Stimulated activated CD4-positive, alpha-beta T cell treated with anti-CD3 and anti-CD28 coated beads, Interleukin-4, amount 100 ng/mL, for 1 hour (primary cell): ENCODE results near the gene ORC6.
"Not testable (repeated sequence)": the region's sequence is repeated elsewhere in the genome, so short reads cannot be mapped to it uniquely, and the experiment has no call there.

Experiments
- DNase-seq: peaks from one replicate; pipeline ENCODE4 v3.0.0-alpha.2; 2020

The ORC6 gene, protein sequence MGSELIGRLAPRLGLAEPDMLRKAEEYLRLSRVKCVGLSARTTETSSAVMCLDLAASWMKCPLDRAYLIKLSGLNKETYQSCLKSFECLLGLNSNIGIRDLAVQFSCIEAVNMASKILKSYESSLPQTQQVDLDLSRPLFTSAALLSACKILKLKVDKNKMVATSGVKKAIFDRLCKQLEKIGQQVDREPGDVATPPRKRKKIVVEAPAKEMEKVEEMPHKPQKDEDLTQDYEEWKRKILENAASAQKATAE

DNA sequence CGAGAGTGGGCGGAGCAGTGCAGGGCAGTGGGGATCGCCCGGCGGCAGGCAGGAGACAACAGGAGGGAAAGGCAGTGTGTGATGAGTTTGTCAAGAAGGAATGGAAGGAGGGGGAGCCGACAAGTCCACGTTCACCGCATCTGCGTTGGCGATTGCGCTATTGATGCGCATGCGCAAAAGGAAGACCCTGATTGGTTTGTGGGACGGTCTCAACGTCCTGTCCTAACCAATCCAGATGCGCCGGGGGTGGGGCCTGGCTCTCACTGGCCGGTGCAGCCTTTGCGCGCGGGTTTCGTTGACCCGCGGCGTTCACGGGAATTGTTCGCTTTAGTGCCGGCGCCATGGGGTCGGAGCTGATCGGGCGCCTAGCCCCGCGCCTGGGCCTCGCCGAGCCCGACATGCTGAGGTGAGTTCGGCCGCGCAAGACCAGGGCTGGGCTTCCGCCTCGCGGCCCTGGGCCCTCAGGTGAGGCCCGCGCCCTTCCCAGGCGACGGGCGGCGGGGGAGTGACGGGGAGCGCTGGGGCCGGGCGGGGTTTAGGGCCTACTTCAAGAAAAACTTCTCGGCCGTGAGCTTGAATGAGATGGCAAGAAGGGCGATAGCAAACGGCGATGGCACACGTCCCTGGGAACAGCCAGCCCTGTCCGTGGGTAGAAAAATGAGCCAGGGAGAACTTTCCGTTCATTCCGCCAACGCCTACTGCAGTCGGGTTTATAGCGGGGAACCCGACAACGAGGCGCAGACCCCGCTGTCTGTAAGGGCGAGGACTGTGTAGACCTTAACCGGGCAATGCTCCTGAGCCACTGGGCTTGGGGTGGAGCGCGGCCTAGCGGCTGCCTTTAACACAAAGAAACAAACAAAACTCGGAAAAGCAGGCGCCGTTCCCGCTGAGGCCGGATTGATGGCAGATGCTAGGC, at the start of gene ORC6:
ORC6 (plus strand) TSS at position 295 of the 916 bp plus-strand sequence; CDS start at position 342, 47 bp downstream.
- DNase-seq = peak; percentile 98

DNA sequence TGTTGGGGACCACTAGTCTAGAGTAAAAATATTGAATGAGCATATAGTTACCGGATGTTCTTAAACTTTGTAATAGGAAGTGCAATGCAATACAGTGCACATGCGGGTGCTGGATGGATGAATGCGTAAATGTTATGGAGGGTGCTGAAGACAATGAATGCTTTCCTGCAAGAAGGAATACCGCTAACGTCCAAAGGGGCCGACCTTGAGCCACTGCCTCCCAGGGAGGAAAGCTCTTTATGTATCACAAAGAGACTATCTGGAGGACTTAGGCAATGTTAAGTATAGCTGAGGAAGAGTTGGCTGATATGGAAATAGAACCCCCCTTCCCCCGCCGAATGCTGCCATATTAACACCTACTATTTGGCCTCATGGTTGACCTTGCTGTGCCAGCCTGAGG, 40.8 kb upstream of the ORC6 start:
- DNase-seq = no peak

DNA sequence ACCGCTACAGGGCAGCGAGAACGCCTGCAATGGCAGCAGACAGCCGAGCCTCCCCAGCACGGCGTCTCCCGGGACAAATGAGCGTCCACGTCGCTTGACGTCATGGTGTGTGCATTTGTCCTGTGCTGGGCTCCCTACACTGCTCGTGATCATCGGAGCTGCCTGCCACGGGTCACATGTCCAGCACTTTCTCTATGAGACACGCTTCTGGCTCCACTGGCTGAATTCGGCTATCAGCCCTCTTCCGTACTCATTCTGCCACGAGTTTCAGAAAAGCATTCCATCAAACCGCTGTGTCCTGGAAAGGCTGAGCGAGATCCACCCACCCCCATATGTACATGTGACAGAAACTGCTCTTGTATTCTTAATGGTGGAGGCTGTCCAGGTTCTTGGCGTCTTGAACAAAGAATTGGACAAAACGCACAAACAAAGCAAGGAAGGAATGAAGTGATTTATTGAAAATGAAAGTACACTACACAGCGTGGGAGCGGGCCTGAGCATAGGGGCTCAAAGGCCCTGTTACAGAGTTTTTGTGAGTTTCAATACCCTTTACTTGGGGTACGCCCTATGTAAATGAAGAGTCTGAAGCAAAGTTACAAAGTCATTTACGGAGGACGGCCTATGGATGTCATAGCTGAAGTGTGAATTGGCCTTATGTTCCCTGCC, 39.7 kb upstream of the ORC6 start:
- DNase-seq = no peak

DNA sequence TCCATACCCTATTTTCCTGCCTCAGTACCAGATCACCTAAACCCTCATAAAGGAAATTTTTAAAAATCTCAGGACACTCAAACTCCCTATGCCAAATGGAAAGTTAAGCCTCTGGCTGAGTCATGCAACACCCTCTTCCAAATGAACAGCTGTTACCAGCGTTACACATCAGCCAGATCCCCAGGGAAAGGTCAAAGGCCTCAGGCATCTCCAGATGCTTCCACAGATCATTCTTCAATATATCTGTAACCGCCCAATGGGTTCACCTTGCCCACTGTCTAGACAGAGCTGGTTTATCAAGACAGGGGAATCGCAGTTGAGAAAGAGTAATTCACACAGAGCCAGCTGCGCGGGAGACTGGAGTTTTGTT, 39.2 kb upstream of the ORC6 start:
- no peak for DNase-seq

DNA sequence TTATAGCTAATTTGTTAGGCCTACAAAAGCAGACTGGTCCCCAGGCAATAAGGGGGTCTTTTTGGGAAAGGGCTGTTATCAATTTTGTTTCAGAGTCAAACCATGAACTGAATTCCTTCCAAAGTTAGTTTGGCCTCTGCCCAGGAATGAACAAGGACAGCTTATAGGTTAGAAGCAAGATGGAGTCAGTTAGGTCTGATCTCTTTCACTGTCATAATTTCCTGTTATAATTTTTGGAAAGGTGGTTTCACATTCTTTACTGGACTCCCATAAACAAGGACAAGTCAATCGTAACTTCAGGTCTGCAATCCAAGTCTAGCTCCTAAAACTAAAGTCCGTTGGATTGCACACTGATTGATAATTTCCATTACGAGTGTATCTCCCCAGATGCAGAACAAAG, 38.2 kb upstream of the ORC6 start:
- no peak for DNase-seq

DNA sequence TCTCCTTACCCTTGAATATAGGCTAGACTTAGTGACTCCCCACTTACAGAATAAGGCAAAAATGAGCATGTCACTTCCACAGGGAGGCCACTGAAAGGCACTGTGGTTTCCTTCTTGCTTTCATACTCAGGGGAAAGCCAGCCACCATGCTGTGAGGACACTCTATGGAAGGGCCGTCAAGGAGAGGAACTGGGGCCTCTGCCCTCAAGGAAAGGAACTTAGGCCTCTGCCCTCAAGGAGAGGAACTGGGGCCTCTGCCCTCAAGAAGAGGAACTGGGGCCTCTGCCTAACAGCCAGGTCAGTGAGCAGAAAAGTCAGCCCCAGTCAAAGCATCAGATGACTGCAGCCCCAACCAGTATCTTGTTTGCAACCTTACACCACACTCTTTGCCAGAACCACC, 30.5 kb upstream of the ORC6 start:
- DNase-seq = no peak

DNA sequence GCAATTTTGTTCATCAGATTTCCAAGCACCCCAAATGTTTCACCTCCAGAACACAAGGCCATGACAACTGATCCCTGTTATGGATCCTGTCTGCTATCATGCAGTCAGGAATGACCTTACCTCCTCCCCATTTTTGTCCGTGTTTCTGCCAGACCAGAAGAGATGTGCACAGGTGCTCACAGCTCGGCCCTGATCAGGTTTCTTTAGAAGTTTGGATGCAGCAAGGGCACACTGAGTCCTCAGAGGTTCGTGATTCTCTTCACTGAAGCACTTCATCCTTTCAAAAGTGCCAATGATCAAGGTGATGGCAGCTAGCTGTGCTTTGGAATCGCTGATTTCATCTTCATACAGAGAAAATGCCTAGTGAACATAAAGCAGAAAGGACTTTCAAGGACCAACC, 27.3 kb upstream of the ORC6 start:
- DNase-seq = no peak

DNA sequence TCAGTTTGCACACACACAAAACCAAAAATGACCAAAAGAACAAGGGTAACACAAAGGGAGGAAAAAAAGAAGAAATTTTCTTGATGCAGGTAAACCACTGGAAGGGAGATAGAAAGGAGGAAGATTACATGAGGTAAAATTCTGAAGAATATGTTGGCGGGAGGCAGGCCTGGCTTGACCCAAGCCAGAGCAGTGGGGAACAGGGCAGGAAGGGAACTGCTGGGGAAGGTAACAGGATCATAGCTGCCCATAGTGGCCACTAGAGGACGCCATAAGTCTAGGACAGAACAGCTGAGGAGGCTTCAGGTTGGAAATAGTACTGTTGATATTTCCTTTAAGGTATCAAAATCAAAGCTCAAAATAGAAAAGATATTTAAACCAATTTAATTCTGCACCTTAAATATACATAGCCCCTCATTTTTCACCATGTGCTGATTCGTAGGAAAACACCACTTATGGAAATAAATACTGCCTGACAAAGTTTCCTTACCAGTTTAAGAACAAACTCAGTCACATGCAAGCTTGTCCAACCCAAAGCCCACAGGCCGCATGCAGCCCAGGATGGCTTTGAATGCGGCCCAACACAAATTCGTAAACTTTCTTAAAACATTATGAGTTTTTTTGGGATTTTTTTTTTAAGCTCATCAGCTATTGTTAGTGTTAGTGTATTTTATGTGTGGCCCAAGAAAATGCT, 16.0 kb upstream of the ORC6 start:
- peak; percentile 23 for DNase-seq

DNA sequence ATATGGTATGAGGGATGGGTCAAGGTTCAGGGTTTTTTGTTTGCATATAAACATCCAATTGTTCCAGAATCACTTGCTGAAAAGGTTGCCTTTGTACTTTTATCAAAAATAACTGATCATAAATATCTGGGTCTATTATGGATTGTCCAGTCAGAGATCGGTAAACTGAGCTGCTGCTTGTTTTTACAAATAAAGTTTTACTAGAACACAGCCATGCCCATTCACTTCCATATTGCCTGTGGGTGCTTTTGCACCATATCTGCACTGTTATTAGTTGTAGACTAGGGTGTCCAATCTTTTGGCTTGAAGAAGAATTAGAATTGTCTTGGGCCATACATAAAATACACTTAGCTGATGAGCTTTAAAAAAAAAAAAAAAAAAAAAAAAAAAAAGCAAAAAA, 11.5 kb upstream of the ORC6 start:
- DNase-seq = not testable (repeated sequence)

DNA sequence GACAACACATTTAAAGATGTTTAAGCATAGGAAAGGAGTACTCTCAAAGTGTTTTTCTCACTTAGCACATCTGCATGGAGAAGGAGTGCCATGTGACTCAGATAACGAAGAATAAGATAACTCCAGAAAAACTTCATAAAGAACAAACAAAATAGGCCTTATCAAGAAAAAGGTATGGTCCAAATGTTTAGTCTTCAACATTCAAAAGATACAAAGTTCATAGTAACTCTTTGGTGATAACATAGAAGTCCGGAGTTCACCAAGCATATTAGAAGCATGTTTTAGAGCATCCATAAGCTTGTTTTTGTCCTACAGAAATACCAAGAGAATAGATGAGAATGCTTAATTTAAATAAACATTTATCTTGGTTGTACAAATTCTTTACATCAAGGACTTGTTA, 7.6 kb upstream of the ORC6 start:
- not testable (repeated sequence) for DNase-seq

DNA sequence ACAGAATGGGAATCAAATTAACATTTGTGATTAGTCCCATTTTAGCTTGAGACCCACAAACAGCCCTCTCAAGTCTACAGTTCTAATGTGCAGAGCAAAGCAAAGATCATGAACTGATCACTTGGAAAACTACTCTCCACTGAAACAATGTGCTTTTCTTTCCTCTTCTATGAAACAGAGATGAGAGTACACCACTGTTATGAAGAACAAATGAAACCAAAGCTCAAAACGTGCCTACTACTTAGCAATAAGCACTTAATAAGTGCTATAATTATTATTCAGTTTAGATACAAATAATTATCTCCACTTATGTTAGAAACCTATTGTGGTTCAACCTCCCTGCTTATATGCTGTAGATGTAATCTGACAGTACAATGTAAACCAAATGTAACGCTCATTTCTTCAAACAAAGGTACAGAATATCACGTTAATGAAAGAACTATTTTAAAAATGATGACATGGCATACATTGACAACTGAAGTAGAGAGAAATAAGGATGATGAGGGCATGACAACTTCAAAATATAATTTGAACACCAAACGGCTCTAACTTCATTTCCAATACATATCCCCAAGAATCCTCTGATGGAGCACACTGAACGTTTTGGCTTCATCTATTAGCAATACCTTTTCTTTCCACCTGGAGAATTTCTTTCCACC, 2.5 kb upstream of the ORC6 start:
- DNase-seq = no peak

DNA sequence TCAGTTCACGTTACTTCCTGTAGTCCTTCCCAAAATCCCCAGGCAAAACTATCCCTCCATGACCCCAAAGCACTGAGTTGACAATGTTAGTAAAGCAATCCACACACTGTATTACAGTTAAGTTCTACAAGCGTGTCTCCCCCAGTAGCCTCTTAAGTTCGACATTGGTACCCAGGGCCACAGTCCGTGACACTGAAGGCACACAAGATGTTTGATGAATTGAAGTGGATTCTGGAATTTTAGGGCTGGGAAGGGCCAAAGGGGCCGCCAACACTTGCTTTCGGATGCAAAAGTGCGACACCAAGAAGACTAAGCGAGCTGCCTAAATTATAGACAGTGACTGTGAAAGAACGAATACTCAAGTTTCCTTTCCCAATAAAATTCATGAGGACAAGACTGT, 2.0 kb upstream of the ORC6 start:
- no peak for DNase-seq

DNA sequence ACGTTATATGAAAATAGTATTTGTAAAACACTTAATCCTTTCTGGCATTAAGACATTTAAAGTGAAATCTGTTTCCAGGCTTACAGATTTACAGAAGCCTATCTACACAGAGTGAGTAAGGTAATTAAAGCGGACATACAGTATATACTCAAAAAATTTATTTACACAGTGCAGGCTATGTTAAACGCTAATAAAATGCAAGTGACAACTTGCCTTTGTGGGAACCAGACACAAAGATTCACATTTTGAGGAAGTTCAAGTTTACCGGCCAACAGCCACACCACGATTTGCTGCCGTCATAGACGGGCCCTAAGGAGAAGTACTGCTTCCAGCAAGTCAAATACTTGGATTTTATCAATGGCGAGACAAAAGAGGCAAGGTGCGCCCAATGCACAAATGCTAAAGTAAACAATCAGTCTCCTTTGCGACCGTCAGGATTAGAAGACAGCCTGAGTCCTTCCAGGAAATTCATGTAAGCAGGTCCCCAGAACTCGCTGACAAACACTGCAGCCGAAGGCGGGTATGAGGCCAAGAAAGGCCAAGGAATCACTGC, 1.3 kb upstream of the ORC6 start:
- peak; percentile 3 for DNase-seq

DNA sequence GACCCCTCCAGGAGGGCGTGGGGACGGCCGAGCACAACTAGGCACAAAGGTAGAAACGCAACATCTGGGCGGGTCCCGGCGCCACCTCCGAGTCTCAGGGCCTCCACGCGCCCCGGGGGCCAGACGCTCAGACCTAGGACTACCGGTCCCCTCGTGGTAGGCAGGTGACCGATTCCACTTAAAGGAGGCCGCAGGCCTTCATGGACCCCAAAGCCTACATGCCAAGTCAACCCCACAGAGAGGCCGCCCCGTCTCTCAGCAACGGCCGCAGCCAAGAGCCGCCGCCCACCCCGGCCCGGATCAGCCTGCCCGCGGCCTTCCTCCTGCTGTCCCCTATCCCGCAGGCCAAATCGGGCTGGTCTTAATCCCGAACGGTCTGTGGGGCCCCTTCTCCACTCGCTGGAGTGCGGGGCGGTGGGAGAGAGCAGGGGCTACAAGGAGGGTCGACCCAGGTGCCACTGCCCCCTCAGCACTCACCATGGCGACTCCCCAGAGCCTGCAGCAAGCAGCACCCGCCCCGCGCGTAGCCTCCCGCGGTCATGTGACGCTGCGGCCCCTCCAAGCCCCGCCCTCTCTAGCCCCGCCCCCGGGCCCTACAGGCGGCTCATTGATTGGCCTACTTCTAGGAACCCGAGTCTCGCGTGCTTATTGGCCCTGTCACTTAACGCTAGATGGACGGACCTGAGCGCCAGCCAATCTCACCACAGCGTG, 650 bp upstream of the ORC6 start, which contains the start of gene VPS35:
VPS35 (minus strand) TSS at position 525 of the 711 bp plus-strand sequence; CDS start at position 480, 45 bp downstream.
- peak; percentile 100 for DNase-seq

DNA sequence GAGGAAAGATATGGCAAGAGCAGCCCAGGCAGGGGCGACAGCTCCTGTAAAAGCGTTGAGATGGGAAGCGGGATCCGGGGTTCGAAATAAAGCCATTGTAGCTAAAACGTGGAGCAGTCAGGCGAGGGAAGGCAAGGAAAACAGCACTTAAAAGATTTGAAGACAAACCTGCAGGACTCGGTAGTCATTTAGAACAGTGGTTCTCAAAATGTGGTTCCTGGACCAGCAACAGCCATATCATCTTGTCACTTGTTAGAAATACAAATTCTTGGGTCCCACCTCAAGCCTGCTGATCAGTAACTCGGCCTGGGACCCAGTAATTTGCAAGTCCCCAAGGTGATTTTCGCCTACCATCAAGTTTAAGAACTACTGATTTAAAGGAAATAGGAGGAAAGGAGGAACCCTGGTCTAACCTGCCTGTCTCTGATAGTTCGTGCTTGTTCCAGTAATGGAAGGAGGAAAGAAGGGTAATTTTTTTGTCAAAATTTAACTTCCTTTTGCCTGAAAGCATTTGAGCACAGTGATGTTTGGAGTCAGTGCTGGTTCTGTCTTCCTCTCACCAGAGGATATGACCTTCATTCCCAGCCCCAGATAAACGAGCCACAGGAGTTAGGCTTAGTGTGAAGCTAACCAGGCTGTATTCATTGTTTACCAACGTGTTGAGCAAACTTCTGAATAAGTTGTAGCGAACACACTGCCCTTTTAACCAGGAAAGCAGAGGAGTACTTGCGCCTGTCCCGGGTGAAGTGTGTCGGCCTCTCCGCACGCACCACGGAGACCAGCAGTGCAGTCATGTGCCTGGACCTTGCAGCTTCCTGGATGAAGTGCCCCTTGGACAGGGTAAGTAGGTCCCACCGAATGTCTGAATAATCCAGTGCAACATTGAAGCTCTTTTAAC, 1.1 kb downstream of the ORC6 start:
- no peak for DNase-seq

DNA sequence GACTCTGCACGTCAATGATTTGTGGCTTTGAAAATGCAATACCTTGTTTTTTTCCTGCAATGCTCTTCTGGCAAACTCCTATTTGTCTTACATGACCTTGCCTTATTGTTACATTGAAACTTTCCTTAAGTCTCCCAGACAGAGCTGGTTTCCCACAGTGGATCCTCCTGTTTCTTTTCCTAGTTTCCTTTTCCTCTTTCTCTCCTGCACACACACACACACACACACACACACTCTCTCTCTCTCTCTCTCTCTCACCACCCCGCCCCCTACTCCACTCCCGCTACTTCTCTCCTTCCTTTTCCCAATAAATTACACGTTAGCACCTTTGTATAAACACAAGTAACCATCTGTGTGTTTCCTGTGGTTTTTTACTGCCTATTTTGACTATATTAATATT, 2.3 kb downstream of the ORC6 start:
- no peak for DNase-seq

DNA sequence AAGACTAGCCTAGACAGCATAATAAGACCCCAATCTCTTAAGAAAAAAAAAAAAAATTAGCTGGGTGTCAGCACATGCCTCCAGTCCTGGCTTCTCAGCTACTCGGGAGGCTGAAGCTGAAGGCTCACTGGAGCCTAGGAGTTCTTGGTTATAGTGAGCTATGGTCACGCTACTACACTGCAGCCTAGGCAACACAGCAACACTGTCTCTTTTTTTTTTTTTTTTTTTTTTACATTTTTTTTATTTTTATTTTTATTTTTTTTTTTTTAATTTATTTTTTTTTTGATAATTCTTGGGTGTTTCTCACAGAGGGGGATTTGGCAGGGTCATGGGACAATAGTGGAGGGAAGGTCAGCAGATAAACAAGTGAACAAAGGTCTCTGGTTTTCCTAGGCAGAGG, 4.1 kb downstream of the ORC6 start:
- no peak for DNase-seq

DNA sequence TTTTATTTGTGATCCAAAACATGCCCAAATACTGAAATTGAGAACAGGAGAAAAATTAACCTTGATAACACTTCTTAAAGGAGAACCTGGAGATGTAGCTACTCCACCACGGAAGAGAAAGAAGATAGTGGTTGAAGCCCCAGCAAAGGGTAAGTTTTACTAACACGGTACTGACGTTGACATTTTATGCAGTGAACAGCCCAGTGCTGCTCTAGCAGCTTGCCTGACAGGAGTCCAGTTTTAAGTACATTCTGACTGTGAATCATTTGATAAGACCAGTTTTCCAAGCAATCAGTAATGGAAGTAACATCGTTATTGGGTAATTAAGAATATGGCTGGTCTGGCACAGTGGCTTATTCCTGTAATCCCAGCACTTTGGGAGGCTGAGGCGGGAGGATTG, 6.5 kb downstream of the ORC6 start:
- DNase-seq = no peak

DNA sequence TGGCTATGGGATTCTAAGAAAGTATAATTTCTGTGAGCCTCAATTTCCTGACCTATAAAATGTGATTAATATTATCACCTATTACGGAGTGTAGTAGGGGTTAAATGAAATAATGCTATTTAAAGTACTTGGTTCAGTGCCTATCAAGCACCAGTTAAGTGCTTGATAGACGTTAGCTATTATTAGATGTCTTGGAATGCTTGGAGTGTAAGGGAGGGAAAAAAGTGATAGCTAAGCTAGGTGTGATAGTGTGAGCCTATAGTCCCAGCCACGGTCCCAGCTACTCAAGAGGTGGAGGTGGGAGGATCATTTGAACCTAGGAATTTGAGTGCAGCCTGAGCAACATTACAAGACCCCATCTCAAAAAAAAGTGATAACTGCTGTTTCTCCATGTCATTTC, 7.5 kb downstream of the ORC6 start:
- DNase-seq = no peak

DNA sequence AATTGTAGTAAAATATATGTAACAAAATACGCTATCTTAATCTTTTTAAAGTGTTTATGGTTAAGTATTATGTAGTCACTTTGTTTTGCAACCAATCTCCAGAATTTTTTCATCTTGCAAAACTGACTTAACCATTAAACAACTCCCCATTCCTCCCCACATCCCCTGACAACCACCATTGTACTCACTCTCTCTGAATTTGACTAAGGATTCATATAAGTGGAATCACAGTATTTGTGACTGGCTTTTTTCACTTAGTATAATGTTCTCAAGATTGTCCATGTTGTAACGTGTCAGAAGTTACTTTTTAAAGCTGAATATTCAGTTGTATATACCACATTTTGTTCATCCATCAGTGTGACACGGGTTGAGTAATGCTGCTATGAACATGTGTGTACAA, 10.6 kb downstream of the ORC6 start:
- DNase-seq = no peak
